PFSK-1 (cell line): Measurements from ENCODE around the gene ARHGEF16.

Experiments
- POLR2AphosphoS5 ChIP-seq: IDR thresholded peaks from 2 replicates; pipeline ENCODE4 v1.6.1; 2012; ENCODE audit warnings: low read depth, mild to moderate bottlenecking, control low read depth, low read length, moderate library complexity
- SIN3A ChIP-seq: IDR thresholded peaks from 2 replicates; pipeline ENCODE4 v1.6.1; 2012; ENCODE audit warnings: mild to moderate bottlenecking, low read length, moderate library complexity, borderline replicate concordance; ENCODE audit not compliant: insufficient read depth
- TAF1 ChIP-seq: IDR thresholded peaks from 2 replicates; pipeline ENCODE4 v1.6.1; 2012; ENCODE audit warnings: low read length, control low read depth, borderline replicate concordance; ENCODE audit not compliant: insufficient read depth
- TF ChIP-seq, protein P1 (sequence below), 2 experiments: IDR thresholded peaks; 2 replicates each; pipeline versions ENCODE4 v1.6.1 to v1.8.0; 2011 to 2012; ENCODE audit warnings: low read depth in 2 of 2, low read length in 2 of 2, control low read depth in 1 of 2, inconsistent platforms in 1 of 2, mild to moderate bottlenecking in 1 of 2, moderate library complexity in 1 of 2; ENCODE audit not compliant: insufficient read depth in 1 of 2

DNA sequence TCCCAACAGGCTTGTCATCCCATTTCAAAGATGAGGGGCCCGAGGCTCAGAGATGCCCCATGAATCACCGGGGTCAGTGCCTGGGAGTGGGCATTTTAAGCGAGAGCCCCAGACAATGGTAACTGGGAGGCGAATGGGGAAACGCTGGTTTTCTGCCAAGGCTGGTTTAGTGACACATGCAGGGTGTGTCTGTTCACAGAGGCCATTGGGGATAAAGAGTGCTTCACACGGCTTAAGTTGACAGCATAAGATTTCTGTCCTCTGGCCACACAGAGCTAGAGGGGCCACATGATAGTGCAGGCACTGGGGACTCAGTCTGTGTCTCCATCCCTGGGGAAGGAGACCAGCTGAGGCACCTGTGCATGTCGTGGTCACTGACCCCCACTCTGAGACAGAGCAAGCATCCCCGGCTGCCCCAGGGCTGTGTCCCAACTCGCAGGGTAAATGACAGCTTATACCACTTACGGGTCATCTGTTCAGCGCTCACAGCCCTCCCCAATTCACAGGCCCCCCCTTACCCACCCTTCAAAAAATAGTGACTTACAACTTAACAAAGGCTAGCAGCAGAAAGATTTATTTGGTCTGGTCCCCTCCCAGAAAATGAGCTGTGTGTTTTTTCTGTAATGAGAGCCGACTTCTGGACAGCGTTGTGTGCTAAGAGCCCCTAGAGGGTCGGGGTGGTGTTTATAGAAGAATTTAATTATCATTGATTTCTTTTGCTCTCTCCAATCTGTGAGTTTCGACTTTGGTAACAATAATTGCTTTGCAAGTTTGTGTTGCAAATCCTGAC is 34.9 kb upstream of the ARHGEF16 start:
- TF ChIP-seq SIN3A = no peak
- no peak for TF ChIP-seq TAF1
- no peak for TF ChIP-seq POLR2AphosphoS5
- TF ChIP-seq, protein P1, sequence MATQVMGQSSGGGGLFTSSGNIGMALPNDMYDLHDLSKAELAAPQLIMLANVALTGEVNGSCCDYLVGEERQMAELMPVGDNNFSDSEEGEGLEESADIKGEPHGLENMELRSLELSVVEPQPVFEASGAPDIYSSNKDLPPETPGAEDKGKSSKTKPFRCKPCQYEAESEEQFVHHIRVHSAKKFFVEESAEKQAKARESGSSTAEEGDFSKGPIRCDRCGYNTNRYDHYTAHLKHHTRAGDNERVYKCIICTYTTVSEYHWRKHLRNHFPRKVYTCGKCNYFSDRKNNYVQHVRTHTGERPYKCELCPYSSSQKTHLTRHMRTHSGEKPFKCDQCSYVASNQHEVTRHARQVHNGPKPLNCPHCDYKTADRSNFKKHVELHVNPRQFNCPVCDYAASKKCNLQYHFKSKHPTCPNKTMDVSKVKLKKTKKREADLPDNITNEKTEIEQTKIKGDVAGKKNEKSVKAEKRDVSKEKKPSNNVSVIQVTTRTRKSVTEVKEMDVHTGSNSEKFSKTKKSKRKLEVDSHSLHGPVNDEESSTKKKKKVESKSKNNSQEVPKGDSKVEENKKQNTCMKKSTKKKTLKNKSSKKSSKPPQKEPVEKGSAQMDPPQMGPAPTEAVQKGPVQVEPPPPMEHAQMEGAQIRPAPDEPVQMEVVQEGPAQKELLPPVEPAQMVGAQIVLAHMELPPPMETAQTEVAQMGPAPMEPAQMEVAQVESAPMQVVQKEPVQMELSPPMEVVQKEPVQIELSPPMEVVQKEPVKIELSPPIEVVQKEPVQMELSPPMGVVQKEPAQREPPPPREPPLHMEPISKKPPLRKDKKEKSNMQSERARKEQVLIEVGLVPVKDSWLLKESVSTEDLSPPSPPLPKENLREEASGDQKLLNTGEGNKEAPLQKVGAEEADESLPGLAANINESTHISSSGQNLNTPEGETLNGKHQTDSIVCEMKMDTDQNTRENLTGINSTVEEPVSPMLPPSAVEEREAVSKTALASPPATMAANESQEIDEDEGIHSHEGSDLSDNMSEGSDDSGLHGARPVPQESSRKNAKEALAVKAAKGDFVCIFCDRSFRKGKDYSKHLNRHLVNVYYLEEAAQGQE (IDR thresholded peaks at IDR 0.05; ENCODE audit: insufficient read depth in 1 of 2, low read depth in 2 of 2, low read length in 2 of 2) = no peak
